ENCODE results near the gene SPINT3.

The SPINT3 gene

GRCh38 chr20:45463709-45464108 is 51.7 kb downstream of the SPINT3 start:
- in situ Hi-C loops (cut with MboI; ENCODE audit: low sequenced_read_pairs): no loop called here

- in situ Hi-C loops (cut with MboI; ENCODE audit: low sequenced_read_pairs): no loop called here
Observed at GRCh38 chr20:45462711-45463509, 52.5 kb downstream of the SPINT3 start.
